Bone marrow (tissue), 2 donors: Measurements from ENCODE around the gene SEPTIN5.

Experiments
- DNase-seq, 2 donors: peaks; one replicate each; lab custom pipeline; 2025; lab: John Stamatoyannopoulos, UW

The SEPTIN5 gene

GRCh38 chr22:19705181-19705934 is 8.9 kb upstream of the SEPTIN5 start:
- no peak for DNase-seq

GRCh38 chr22:19706661-19707151 is 7.6 kb upstream of the SEPTIN5 start:
- DNase-seq: no peak

- DNase-seq: no peak
Observed at GRCh38 chr22:19707347-19708290, 6.7 kb upstream of the SEPTIN5 start.

- DNase-seq: no peak
Observed at GRCh38 chr22:19708321-19709011, 5.8 kb upstream of the SEPTIN5 start.

- DNase-seq: no peak
Observed at GRCh38 chr22:19709063-19709769, 5.1 kb upstream of the SEPTIN5 start.

GRCh38 chr22:19710020-19710768 is 4.1 kb upstream of the SEPTIN5 start:
- no peak for DNase-seq

GRCh38 chr22:19710769-19711106 is 3.6 kb upstream of the SEPTIN5 start:
- DNase-seq: no peak

- DNase-seq: no peak
Observed at GRCh38 chr22:19713245-19713644, 1.1 kb upstream of the SEPTIN5 start.

GRCh38 chr22:19713650-19714311 is 522 bp upstream of the SEPTIN5 start:
- DNase-seq: no peak

GRCh38 chr22:19715188-19715930 is 1.1 kb downstream of the SEPTIN5 start:
- DNase-seq: no peak

- DNase-seq: no peak
Observed at GRCh38 chr22:19716041-19716828, 1.9 kb downstream of the SEPTIN5 start.

GRCh38 chr22:19716829-19717105 is 2.5 kb downstream of the SEPTIN5 start:
- no peak for DNase-seq

GRCh38 chr22:19717181-19717580 is 2.9 kb downstream of the SEPTIN5 start:
- no peak for DNase-seq

- DNase-seq: peak in 1 of 2 donors; percentile 51
Observed at GRCh38 chr22:19717691-19718455, 3.6 kb downstream of the SEPTIN5 start.

GRCh38 chr22:19718456-19719049 is 4.2 kb downstream of the SEPTIN5 start:
- no peak for DNase-seq

GRCh38 chr22:19719050-19719482 is 4.8 kb downstream of the SEPTIN5 start:
- no peak for DNase-seq

- no peak for DNase-seq
Observed at GRCh38 chr22:19719488-19720021, 5.3 kb downstream of the SEPTIN5 start.
